Ovary (tissue), 9 donors: ENCODE measurements around the gene CCDC91. TPM values are rescaled to one million over a fixed set of nuclear protein-coding genes. Genes with fewer than 3 reads are reported as not detected.

Experiments
- DNase-seq, 5 donors: peaks; one replicate each; pipeline ENCODE4 v3.0.0-alpha.2; 2019 to 2020
- H3K27ac ChIP-seq, 2 donors: fragments of 200-600 bp; one replicate each; pipeline versions ENCODE4 v1.5.1 to v1.8.0; 2019 to 2022
- H3K27me3 ChIP-seq: fragments of 200-600 bp; one replicate; pipeline ENCODE4 v1.8.0; 2022
- H3K36me3 ChIP-seq: fragments of 200-600 bp; sonication (generic); one replicate; pipeline ENCODE4 v1.5.1; 2019
- H3K4me1 ChIP-seq: one replicate; pipeline ENCODE4 v1.8.1; 2013; ENCODE audit warnings: mild to moderate bottlenecking, moderate library complexity; ENCODE audit not compliant: insufficient read depth
- H3K4me3 ChIP-seq: fragments of 200-600 bp; sonication (generic); one replicate; pipeline ENCODE4 v1.5.1; 2017
- H3K9me3 ChIP-seq, 2 donors: fragments of 200-600 bp in 1 of 2; sonication (generic) in 1 of 2; one replicate each; pipeline versions ENCODE4 v1.5.1 to v1.8.1; 2013 to 2019; ENCODE audit warnings: mild to moderate bottlenecking in 1 of 2, moderate library complexity in 1 of 2
- CTCF ChIP-seq, 3 donors: fragments of 450-650 bp in 2 of 3; fragments of 200-600 bp in 1 of 3; IDR thresholded peaks; one replicate each; pipeline versions ENCODE4 v1.5.1 to v1.8.0; 2016 to 2022; ENCODE audit warnings: antibody characterized with exemption in 3 of 3, mild to moderate bottlenecking in 1 of 3
- EP300 ChIP-seq: sonication (generic); formaldehyde crosslinking; IDR thresholded peaks from one replicate; pipeline ENCODE4 v1.6.1; 2017; ENCODE audit warnings: antibody characterized with exemption
- POLR2A ChIP-seq: fragments of 450-650 bp; IDR thresholded peaks from one replicate; pipeline ENCODE4 v1.6.1; 2017; ENCODE audit warnings: antibody characterized with exemption, mild to moderate bottlenecking, moderate library complexity
- WGBS, 3 donors: extraction: QIAGEN DNeasy Blood & Tissue Kit in 1 of 3; methylation state at CpG; one replicate each; pipeline versions ENCODE4 v1.1.5 to v1.1.7; 2013 to 2017; 5-methylcytosine and 5-hydroxymethylcytosine counted together
- intact Hi-C, 4 donors: fragments of 100-400 bp; cut with DNase I; formaldehyde crosslinking; loops; one replicate each; pipeline versions ENCODE4 v1.11.0 to v1.15.1; 2022 to 2023
- polyA plus RNA-seq, 2 donors: library from polyadenylated mRNA; stranded (reverse); fragments of 200-250 nt in 1 of 2; fragments of 350-450 nt in 1 of 2; fragmentation: Illumina TruSeq in 1 of 2; extraction: RNeasy Lipid Tissue Mini Kit (QIAGEN cat#74804) in 1 of 2; gene quantifications; one replicate each; pipeline ENCODE4 v1.2.3, GENCODE V29; 2013 to 2014
- total RNA-seq, 7 donors: library from RNA; depleted of rRNA in 2 of 7; stranded (reverse); fragments of >200 nt in 2 of 7; fragmentation: NEBNext Ultra II Directional in 3 of 7; extraction: Animal tissue kit (Norgen Biotek cat#: 25700) in 3 of 7; gene quantifications; one replicate each; pipeline versions ENCODE4 v1.1.0 to v1.2.4, GENCODE V29; 2016 to 2023
- donor health status: DM: no; HTN: no; CAD: no; lungs with moderate emphysema.
- donor health status: DM: no; HTN: no; CAD: no.
- donor health status: Bipolar disorder and iron deficiency.
- donor health status: DM: yes; HTN: yes; CAD: no.
- donor health status: DM: no; HTN: no; CAD: no.
- donor health status: DM: yes; HTN: yes; CAD: no.

CCDC91 gene
- total and polyA plus RNA-seq, 9 donors = 15.8 to 45.7 (median 36.2) TPM

GRCh38 chr12:28223858-28224257 lies 33.6 kb downstream of the CCDC91 start:
- Histone ChIP-seq H3K27ac (no peak overlapping the region), H3K4me1 (no peaks in the 10 kb centered on the region), H3K9me3 (no peaks in the 10 kb centered on the region), H3K27me3 (no peaks in the 10 kb centered on the region), H3K36me3 (no peaks in the 10 kb centered on the region), H3K4me3 (no peak overlapping the region)
- no peak for DNase-seq
- WGBS, 3 donors = 84 to 89% (median 85%) methylated on average over 2 of the region's 2 CpGs
- intact Hi-C loops = no loop called here
- TF ChIP-seq EP300 (no peak), CTCF (IDR thresholded peaks at IDR 0.05) (no peak), POLR2A (no peak)

- Histone ChIP-seq H3K27me3 (no peaks in the 10 kb centered on the region), H3K9me3 (no peaks in the 10 kb centered on the region), H3K27ac (no peak overlapping the region), H3K4me1 (no peaks in the 10 kb centered on the region), H3K4me3 (no peak overlapping the region), H3K36me3 (no peaks in the 10 kb centered on the region)
- TF ChIP-seq EP300 = no peak
- no peak for TF ChIP-seq POLR2A
- no peak for TF ChIP-seq CTCF (IDR thresholded peaks at IDR 0.05)
- intact Hi-C loops = no loop called here
- DNase-seq = no peak
Observed at GRCh38 chr12:28226705-28227104, 36.4 kb downstream of the CCDC91 start.

- 83 to 97% (median 95%) methylated on average over 3 of the region's 3 CpGs for WGBS, 3 donors
- Histone ChIP-seq H3K36me3 (no peaks in the 10 kb centered on the region), H3K4me3 (no peak overlapping the region), H3K27me3 (no peaks in the 10 kb centered on the region), H3K27ac (no peak overlapping the region), H3K9me3 (no peaks in the 10 kb centered on the region), H3K4me1 (no peaks in the 10 kb centered on the region)
- intact Hi-C loops = no loop called here
- no peak for TF ChIP-seq CTCF (IDR thresholded peaks at IDR 0.05)
- TF ChIP-seq POLR2A = no peak
- TF ChIP-seq EP300 = no peak
- DNase-seq = no peak
Observed at GRCh38 chr12:28227251-28227650, 37.0 kb downstream of the CCDC91 start.

- Histone ChIP-seq H3K36me3 (no peaks in the 10 kb centered on the region), H3K4me3 (no peak overlapping the region), H3K9me3 (no peaks in the 10 kb centered on the region), H3K27me3 (no peaks in the 10 kb centered on the region), H3K4me1 (no peaks in the 10 kb centered on the region), H3K27ac (no peak overlapping the region)
- DNase-seq = no peak
- TF ChIP-seq POLR2A = no peak
- TF ChIP-seq EP300 = no peak
- no peak for TF ChIP-seq CTCF (IDR thresholded peaks at IDR 0.05)
- intact Hi-C loops = no loop called here
Observed at GRCh38 chr12:28231248-28231647, 41.0 kb downstream of the CCDC91 start.
